ENCODE data around the gene ANKRD28. TPM values are rescaled to one million over a fixed set of nuclear protein-coding genes. Genes with fewer than 3 reads are reported as not detected.

ANKRD28 gene
- total RNA-seq, 1 donor from 2014 or later: 53.6 TPM

DNA sequence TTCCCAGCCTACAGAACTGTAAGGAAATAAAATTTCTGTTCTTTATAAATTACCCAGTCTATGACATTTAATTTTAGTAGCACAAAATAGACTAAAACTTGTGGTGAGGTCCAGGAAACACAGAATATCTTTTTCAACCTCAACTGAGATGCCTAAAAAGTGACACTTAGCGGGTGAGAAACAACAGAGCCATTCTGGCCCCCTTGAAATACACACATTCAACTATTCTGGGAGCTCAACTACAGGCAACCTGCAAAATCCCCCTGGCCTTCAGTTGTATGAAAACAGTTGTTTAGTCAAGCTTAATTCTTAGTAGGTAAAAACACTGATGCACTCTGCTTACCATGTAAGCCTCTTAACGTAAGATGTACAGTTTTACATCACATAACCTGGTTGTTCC is 66.8 kb downstream of the ANKRD28 start:
- intact Hi-C loops (cut with micrococcal nuclease): no loop called here

DNA sequence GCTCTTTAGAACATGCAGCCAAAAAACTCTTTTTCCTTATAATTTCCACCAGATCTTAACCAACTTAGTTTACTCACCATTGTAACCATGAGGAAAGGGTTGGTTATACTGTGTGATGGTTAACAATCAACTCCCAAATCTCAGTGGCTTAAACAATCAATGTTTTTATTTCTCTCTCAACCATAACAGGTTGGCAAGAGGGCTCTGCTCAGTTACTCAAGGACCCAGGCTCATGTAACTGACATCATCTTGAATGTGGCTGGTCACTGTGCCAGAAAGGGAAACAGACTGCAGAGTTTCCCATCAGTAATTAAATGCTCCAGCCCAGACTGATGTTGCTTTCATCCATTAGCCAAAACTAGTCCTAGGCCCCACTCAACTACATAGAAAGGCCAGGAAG is 69.0 kb downstream of the ANKRD28 start:
- intact Hi-C loops (cut with micrococcal nuclease): no loop called here

DNA sequence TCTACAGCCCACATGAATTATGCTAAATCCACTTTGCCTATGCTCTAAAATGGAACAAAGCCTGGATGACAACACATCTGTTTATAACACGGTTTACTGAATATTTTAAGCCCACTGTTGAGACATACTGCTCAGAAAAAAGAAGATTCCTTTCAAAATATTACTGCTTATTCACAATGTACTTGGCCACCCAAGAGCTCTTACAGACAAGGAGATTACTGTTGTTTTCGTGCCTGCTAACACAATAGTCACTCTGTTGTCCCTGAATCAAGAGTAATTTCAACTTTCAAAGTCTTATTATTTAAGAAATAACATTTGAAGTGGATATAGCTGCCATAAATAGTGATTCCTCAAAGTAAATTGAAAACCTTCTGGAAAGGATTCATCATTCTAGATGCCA is 70.9 kb downstream of the ANKRD28 start:
- intact Hi-C loops (cut with micrococcal nuclease): loop anchor here (2.0 kb wide), 1 partner anchor 18 kb away; no protein-coding TSS in a partner anchor

GRCh38 chr3:15726043-15726442 is 71.7 kb downstream of the ANKRD28 start:
- intact Hi-C loops (cut with micrococcal nuclease): loop anchor here (2.0 kb wide), 1 partner anchor 17 kb away; no protein-coding TSS in a partner anchor

GRCh38 chr3:15724446-15724845 is 73.3 kb downstream of the ANKRD28 start:
- intact Hi-C loops (cut with micrococcal nuclease): no loop called here

DNA sequence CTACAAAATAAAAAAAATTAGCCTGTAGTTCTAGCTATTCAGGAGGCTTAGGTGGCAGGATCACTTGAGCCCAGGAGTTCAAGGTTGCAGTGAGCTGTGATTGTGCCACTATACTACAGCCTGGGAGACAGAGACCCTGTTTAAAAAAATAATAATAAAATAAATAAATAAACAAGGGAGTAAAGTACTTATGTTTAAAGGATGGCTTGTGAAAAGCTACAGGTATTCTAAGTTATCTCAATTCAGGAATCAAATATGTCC is 74.2 kb downstream of the ANKRD28 start:
- intact Hi-C loops (cut with micrococcal nuclease): no loop called here

DNA sequence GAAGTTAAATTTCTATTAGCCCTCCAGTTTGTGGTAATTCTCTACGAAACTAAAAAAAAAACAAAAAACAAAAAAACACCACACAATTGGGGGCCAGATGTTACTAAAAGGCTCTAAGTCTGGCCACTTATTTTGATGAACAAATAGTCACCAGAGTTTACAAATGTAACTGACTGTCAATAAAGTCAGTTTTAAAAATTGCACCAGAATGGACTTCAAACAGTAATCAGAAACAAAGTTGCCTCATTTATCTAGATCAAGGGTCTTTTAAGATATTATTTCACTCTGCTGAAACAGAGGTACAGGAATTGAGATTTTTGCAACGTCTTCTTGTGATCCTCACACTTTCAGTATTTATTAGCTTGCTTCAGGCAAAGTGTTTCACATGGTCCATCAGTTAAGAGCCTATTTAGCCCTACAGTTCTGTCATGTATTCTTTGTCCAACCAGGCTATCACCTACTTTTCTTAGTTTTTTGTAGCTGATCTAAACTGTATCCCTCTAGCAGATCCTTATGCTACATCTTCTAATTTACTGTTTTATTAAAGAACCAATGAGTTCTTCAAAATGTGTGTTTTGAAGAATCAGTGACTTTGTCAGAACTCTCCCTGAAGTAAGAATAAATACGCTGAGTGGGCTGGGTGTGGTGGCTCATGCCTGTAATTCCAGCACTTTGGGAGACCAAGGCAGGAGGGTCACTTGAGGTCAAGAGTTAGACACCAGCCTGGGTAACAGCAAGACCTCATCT is 74.7 kb downstream of the ANKRD28 start:
- intact Hi-C loops (cut with micrococcal nuclease): no loop called here

DNA sequence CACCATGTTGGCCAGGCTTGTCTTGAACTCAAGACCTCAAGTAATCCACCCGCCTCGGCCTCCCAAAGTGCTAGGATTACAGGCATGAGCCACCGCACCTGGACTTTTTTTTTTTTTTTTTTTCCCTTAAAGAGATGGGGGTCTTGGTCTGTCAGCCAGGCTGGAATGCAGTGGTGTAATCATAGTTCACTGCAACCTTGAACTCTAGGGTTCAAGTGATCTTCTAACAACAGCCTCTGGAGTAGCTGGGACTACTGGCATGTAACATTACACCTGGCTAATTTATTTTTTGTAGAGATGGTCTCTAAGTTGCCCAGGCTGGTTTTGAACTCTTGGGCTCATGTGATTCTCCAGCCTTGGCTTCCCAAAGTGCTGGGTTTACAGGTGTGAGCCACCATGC is 81.6 kb downstream of the ANKRD28 start:
- intact Hi-C loops (cut with micrococcal nuclease): no loop called here

DNA sequence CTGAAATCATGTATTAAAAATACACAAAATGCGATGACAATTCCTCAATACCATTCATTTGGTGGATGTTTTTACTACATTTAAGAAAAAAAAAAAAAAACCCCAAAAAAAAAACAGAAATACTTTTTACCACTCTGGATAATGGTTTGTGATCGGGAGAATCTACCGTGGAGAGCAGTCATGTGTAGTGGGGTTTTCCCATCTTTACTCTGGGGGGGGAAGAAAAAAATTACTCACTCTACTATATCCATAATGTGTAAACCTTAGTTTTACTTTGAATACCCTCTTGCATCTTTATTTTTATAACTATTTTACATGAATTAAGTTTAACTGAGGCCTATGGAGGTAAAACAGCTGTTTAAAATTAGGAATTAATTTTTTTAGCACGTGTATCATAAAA is 83.3 kb downstream of the ANKRD28 start:
- intact Hi-C loops (cut with micrococcal nuclease): no loop called here

- intact Hi-C loops (cut with micrococcal nuclease): no loop called here
These were observed 84.4 kb downstream of the ANKRD28 start for GRCh38 chr3:15713364-15713763.

DNA sequence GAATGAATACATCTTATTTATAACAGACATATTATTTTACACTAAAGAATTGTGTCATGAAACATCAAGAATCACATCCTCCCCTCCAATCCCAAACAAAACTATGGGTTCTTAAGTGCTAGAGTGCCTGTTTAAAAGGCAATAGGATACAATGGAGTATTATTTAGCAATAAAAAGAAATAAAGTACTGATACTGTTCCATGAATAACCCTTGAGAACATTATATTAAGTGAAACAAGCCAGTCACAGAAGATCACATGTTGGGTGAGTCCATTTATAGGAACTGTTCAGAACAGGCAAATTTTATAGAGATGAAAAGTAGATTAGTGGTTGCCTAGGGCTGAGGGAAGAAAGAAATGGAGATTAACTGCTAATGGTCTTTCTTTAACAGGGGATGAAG is 86.5 kb downstream of the ANKRD28 start:
- intact Hi-C loops (cut with micrococcal nuclease): no loop called here

DNA sequence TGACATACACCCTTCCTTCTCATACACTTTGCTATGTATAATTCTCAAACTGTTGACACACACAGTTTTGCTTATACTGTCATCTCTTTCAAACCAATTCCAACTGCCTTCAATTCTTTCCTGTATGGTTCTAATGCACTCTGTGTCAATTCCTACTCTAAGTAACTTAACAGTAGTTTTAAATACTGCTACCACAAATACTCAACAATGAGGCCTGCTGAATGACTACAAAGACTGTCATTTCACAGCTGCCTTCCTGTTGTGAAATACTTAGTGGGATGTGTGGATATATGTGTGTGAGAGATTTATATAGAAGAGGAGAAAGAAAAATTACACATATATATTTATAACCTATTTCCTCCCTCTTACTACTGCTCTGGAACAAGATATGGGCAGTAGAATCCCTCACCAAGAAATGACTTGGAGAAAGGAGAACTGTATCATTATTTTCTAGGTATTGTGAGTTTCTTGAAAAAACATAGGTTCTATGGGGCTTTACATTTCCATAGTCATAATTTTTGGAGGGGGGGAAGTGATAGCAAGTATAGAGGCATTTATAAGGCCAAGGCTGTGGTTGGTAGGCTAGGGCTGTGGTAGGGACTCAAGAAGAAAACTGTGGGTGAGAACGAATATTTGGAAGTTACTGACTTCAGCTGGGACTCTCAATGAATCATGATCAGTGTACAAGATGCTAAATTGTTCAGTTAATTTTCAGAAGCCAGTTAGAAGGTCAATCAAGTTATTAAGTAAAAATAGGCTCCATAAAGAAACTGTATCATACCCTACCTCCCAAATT is 88.7 kb downstream of the ANKRD28 start:
- intact Hi-C loops (cut with micrococcal nuclease): loop anchor here (2.0 kb wide), 1 partner anchor 18 kb away; no protein-coding TSS in a partner anchor

- intact Hi-C loops (cut with micrococcal nuclease): loop anchor here (2.0 kb wide), 1 partner anchor 19 kb away; no protein-coding TSS in a partner anchor
These were observed 90.0 kb downstream of the ANKRD28 start for GRCh38 chr3:15707779-15708178.

DNA sequence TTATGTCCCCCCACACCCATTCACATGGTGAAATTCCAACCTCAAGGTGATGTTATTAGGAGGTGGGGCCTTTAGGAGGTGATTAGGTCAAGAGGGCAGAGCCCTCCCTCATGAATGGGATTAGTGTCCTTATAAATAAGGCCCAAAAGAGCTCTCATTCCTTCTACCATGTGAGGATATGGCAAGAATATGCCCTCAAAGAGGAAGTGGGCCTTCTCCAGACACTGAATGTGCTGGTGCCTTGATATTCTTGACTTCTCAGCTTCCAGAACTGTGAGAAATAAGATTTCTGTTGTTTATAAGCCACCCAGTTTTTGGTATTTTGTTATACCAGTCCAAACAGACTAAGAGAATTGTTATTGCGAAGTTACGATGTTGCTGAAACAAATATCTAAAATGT is 94.4 kb downstream of the ANKRD28 start:
- intact Hi-C loops (cut with micrococcal nuclease): no loop called here

DNA sequence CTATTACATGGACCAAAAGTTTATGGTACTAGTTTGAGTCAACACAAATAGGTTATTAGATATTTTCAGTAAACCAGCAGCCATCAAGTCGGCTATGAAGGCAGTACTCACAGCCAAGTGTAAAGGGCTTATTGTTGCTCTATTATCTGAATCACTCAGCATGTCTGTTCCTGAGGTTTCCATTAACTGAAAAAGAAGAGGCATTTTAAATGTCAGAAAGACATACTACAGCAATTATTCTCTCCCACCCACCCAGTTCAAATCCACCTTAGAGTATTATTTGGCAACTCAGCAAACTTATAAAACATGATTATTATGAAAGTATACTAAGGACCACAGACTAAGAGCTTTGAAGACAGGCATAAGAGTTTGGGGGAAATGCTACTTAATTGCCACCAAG is 103.2 kb downstream of the ANKRD28 start:
- intact Hi-C loops (cut with micrococcal nuclease): loop anchor here (5.0 kb wide), 1 partner anchor 118 kb away; no protein-coding TSS in a partner anchor

- intact Hi-C loops (cut with micrococcal nuclease): loop anchor here (5.0 kb wide), 1 partner anchor 119 kb away; no protein-coding TSS in a partner anchor
These were observed 104.4 kb downstream of the ANKRD28 start for GRCh38 chr3:15693355-15693754.

- intact Hi-C loops (cut with micrococcal nuclease): loop anchor here (5.0 kb wide), 1 partner anchor 122 kb away; no protein-coding TSS in a partner anchor
These were observed 107.0 kb downstream of the ANKRD28 start for GRCh38 chr3:15690748-15691147.

DNA sequence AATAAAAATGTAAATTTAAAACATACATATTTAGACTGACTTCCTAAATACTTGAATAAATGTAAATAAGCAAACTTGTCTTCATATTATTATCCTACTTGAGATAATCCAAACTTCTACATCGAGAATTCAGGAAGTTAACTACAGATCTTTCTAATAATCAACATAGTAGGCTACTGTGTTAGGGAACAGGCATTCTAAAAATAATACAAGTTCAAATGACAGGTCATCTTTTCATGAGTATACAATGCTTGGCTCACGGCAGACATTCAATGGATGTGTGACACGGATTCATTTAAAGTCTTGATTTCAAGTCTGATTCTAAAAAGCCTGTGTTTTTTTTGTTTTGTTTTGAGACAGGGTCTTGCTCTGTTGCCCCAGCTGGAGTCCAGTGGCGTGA is 107.5 kb downstream of the ANKRD28 start:
- intact Hi-C loops (cut with micrococcal nuclease): loop anchor here (5.0 kb wide), 1 partner anchor 122 kb away; no protein-coding TSS in a partner anchor

- intact Hi-C loops (cut with micrococcal nuclease): no loop called here
These were observed 111.9 kb downstream of the ANKRD28 start for GRCh38 chr3:15685927-15686326.

GRCh38 chr3:15683253-15683652 is 114.5 kb downstream of the ANKRD28 start:
- intact Hi-C loops (cut with micrococcal nuclease): loop anchor here (5.0 kb wide), 1 partner anchor 36 kb away; no protein-coding TSS in a partner anchor

DNA sequence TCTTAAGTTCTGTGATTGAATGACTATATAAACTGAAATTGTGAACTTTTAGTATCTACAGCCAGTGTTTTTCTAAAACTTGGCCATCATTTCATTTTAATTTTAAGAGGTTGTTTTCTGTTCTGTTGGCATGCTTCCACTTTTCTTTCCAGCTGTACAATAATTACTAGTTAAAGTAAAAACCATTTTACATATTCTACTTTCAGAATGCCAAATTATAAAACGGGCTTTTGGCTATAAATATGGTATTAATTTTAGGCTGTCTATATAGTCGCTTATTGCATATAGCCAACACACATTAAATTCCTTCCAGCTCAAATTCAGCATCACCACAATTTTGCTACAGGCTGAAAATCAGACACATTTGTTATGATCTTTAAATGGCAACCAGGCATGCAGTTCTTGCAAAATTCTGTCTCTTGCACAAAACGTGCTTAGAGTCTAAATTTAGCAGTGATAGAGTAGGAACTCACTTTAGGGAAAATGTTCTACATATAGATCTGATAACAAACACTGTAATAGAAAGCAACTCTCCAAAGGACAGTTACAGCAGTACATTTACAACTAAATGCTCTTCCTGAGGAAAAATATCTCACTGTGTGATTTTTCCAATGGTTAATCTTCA is 115.1 kb downstream of the ANKRD28 start:
- intact Hi-C loops (cut with micrococcal nuclease): loop anchor here (5.0 kb wide), 1 partner anchor 35 kb away; no protein-coding TSS in a partner anchor

DNA sequence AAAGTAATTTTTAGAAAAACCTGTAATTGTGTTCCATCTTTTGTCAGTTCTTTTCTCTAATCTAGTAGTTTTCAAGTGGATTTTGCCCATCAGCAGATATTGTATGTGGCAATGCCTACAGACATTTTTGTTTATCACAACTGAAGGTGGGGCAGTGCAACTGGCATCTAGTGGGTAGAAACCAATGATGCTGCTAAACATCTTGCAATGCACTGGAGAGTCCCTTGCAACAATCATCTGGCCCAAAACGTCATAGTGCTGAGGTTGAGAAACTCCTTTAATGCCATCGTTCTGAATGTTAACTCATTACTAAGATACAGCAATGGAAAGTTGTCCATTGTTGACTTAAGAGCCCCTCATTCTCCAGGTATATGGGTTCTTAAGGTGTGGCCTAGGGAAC is 116.1 kb downstream of the ANKRD28 start:
- intact Hi-C loops (cut with micrococcal nuclease): loop anchor here (5.0 kb wide), 1 partner anchor 34 kb away; no protein-coding TSS in a partner anchor
